Measurements from ENCODE around the gene AEBP2. TPM values are rescaled to one million over a fixed set of nuclear protein-coding genes. Genes with fewer than 3 reads are reported as not detected.
"Not testable (repeated sequence)": the region's sequence is repeated elsewhere in the genome, so short reads cannot be mapped to it uniquely, and the experiment has no call there.

The AEBP2 gene, protein sequence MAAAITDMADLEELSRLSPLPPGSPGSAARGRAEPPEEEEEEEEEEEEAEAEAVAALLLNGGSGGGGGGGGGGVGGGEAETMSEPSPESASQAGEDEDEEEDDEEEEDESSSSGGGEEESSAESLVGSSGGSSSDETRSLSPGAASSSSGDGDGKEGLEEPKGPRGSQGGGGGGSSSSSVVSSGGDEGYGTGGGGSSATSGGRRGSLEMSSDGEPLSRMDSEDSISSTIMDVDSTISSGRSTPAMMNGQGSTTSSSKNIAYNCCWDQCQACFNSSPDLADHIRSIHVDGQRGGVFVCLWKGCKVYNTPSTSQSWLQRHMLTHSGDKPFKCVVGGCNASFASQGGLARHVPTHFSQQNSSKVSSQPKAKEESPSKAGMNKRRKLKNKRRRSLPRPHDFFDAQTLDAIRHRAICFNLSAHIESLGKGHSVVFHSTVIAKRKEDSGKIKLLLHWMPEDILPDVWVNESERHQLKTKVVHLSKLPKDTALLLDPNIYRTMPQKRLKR
- total RNA-seq = 10 to 100 TPM; 10.5 to 18.6 (median 14.9) TPM
- polyA plus RNA-seq = 1 to 10 TPM; 9.0 to 9.2 TPM

DNA sequence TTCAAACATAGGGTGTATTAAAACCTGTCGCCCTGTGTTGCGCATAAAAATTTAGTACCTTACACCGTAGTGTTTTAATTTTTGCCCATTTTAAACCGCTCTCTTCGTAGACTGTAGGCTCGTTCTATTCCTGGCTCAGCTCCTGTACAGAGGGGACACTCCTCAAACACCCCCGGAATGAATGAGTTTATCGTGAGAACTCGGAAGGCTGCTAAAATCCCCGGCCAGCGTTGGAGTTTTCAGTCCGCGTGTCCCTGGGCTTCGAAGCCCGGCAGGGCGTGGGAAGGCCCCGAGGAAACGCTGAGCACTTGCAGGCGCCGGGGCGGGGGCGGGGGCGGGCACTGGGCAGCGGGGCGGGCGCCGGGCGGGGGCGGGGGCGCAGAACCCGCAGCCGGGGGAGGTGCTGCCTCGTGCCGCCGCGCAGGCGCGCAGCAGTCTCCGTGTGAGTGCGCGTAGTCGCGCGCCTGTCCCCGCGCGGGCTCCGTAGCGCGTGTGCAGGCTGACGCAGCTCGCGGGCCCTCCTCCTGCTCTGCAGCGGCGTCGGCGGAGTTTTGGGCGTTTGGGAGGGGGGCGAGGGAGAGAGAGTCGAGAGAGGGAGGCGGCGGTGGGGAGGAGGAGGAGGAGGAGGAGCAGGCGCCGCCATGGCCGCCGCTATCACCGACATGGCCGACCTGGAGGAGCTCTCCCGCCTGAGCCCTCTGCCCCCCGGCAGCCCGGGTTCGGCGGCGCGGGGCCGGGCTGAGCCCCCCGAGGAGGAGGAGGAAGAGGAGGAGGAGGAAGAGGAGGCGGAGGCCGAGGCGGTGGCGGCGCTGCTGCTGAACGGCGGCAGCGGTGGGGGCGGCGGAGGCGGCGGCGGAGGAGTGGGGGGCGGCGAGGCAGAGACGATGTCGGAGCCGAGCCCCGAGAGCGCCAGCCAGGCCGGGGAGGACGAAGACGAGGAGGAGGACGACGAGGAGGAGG is at the start of gene AEBP2:
Gene AEBP2, plus strand, starts transcription at position 434 of the 960 bp plus-strand sequence. Its CDS starts 208 bp downstream, at position 642.
- 5 to 8% methylated on average over 66 to 102 of the region's 102 CpGs for whole genome bisulfite sequencing, 2 donors
- FAIRE-seq (no peak), DNase-seq (peak; percentile 90 to 96 (median 91)), ATAC-seq (peak; percentile 91 to 96 (median 96))
- H3K9me3 ChIP-seq = no peaks in the 10 kb centered on the region
- peak within 1 kb of the TSS; percentile 85 to 99 (median 94) for H3K4me3 ChIP-seq
- H3K27me3 ChIP-seq = no peaks in the 10 kb centered on the region
- no peaks in the 10 kb centered on the region for H3K36me3 ChIP-seq
- H3K27ac ChIP-seq = peak within 1 kb of the TSS; percentile 52 to 82 (median 64)
- peaks cover 3 to 9% (median 6%) of the 10 kb centered on the region in 3 donors for H3K4me1 ChIP-seq
- intact Hi-C loops (cut with DNase I) = no loop called here
- TF ChIP-seq, protein P1, sequence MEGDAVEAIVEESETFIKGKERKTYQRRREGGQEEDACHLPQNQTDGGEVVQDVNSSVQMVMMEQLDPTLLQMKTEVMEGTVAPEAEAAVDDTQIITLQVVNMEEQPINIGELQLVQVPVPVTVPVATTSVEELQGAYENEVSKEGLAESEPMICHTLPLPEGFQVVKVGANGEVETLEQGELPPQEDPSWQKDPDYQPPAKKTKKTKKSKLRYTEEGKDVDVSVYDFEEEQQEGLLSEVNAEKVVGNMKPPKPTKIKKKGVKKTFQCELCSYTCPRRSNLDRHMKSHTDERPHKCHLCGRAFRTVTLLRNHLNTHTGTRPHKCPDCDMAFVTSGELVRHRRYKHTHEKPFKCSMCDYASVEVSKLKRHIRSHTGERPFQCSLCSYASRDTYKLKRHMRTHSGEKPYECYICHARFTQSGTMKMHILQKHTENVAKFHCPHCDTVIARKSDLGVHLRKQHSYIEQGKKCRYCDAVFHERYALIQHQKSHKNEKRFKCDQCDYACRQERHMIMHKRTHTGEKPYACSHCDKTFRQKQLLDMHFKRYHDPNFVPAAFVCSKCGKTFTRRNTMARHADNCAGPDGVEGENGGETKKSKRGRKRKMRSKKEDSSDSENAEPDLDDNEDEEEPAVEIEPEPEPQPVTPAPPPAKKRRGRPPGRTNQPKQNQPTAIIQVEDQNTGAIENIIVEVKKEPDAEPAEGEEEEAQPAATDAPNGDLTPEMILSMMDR (IDR thresholded peaks at IDR 0.05) = no peak

DNA sequence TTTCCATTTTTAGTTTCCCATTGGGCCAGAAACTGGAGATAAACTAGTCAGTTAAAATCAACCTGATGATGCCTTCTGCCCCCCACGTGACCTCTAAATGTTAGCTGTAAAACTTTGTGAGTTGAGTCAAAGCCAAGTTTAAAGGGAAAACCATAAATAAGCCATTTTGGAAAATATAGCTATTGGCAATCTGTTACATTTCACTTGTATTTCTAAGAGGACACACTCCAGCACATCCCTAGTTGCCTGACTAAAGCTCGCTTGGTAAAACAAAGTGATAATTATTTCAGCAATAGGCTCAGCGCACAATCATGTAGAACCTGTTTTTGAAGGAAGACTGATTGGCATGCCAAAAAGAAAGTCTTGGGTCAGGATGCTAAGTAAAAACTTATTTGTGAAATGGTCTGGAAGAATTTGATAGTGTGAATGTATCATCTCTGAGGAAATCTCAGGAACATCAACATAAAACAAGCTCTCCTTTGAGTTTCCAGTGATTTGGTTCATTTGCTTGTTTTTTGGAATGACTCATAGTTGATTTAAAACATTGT is 49.2 kb upstream of the AEBP2 start:
- DNase-seq = no peak
- Histone ChIP-seq H3K9me3 (no peaks in the 10 kb centered on the region), H3K27ac (no peak overlapping the region), H3K27me3 (no peaks in the 10 kb centered on the region), H3K4me1 (no peaks in the 10 kb centered on the region), H3K4me3 (no peak overlapping the region), H3K36me3 (no peaks in the 10 kb centered on the region)
- WGBS, 2 donors = 81 to 82% methylated on average over 3 of the region's 3 CpGs
- ATAC-seq = no peak
- peak; percentile 9 for FAIRE-seq
- TF ChIP-seq, protein P1 (IDR thresholded peaks at IDR 0.05) = no peak
- intact Hi-C loops (cut with DNase I) = no loop called here

DNA sequence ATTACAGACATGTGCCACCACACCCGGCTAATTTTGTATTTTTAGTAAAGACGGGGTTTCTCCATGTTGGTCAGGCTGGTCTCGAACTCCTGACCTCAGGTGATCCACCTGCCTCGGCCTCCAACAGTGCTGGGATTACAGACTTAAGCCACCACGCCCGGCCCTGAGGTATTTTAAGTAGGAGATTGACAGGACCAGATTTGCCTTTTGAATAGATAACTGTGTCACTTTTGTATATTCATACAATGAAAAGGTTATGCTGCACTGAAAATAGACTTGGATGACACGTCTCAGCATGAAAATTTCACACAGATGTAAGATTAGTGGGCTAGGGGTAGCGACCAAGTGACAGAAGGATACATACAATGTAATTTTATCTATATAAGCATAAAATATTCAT is 46.6 kb upstream of the AEBP2 start:
- H3K27me3 ChIP-seq; H3K9me3 ChIP-seq; H3K4me1 ChIP-seq; H3K27ac ChIP-seq; intact Hi-C loops (cut with DNase I); DNase-seq; FAIRE-seq; H3K36me3 ChIP-seq; ATAC-seq; H3K4me3 ChIP-seq: not testable (repeated sequence)
- WGBS, 2 donors = 82 to 87% methylated on average over 8 of the region's 8 CpGs

DNA sequence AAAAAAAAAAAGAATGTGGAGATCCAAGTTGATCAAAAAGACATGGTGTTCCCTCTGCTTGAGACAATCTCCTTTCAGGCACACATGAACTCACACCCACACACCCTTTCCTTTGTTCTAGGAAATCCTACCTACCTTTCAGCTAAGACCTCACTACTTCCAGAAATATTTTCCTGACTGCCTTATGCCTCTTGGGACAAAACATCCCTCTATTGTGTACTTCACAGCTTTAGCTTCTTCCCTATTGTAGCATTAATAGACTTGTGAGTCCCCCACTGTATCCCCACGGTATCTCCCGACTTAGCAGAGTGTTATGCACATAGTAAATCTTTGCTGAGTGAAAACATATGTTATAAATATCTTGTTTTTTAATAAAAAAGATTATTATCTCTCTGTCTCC is 44.9 kb upstream of the AEBP2 start:
- Histone ChIP-seq H3K4me3 (no peak overlapping the region), H3K27me3 (no peaks in the 10 kb centered on the region), H3K36me3 (no peaks in the 10 kb centered on the region), H3K9me3 (no peaks in the 10 kb centered on the region), H3K27ac (no peak overlapping the region), H3K4me1 (no peaks in the 10 kb centered on the region)
- WGBS, 2 donors = 74 to 83% methylated on average over 2 of the region's 2 CpGs
- FAIRE-seq = no peak
- no peak for ATAC-seq
- TF ChIP-seq, protein P1 (IDR thresholded peaks at IDR 0.05) = no peak
- intact Hi-C loops (cut with DNase I) = no loop called here
- DNase-seq = no peak

DNA sequence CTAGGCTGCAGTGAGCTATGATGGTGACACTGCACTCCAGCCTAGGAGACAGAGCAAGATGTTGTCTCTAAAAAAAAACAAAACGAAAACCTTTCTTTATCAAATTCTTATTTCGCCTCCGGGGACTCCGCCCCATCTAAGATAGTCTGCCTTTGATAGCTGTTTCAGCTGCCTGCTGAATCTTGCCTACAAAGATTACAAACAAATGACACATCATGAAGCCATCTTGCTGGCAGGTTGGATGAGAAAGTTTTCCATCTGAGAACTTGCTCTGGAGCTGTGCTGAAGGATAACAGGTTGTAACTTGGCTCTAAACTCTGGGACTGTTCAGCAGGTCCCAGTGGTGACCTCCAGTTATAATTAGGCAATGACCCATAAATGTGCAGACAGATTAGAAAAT is 41.8 kb upstream of the AEBP2 start:
- no peak for DNase-seq
- H3K4me3 ChIP-seq = no peak overlapping the region
- intact Hi-C loops (cut with DNase I) = no loop called here
- no peak overlapping the region for H3K27ac ChIP-seq
- 83 to 87% methylated on average over 4 of the region's 4 CpGs for WGBS, 2 donors
- no peak for FAIRE-seq
- no peak for ATAC-seq
- H3K4me1 ChIP-seq = no peaks in the 10 kb centered on the region
- TF ChIP-seq, protein P1 (IDR thresholded peaks at IDR 0.05) = no peak
- H3K9me3 ChIP-seq = no peaks in the 10 kb centered on the region
- H3K27me3 ChIP-seq = no peaks in the 10 kb centered on the region
- H3K36me3 ChIP-seq = no peaks in the 10 kb centered on the region

All from pancreas (tissue), 10 donors.